NCI-H526 (cell line): Measurements from ENCODE around the gene RWDD1.

ENCODE experiments used
- DNase-seq, 2 experiments: peaks; one replicate each; lab custom pipeline; 2025; lab: John Stamatoyannopoulos, UW

RWDD1 gene

GRCh38 chr6:116611056-116611455 is 39.8 kb downstream of the RWDD1 start:
- no peak for DNase-seq

GRCh38 chr6:116615937-116616736 is 44.8 kb downstream of the RWDD1 start, which contains the start of gene RSPH4A:
TSS of gene RSPH4A (plus strand) at chr6:116616479. CDS start at chr6:116616624, 145 bp downstream.
- DNase-seq, result peak; percentile 93 to 95

GRCh38 chr6:116616737-116617053 is 45.4 kb downstream of the RWDD1 start:
- peak in 1 of 2 experiments; percentile 24 for DNase-seq

GRCh38 chr6:116624036-116624805 is 52.9 kb downstream of the RWDD1 start:
- DNase-seq, result no peak

- no peak for DNase-seq
Observed at GRCh38 chr6:116625872-116626271, 54.6 kb downstream of the RWDD1 start.

GRCh38 chr6:116629563-116629981 is 58.3 kb downstream of the RWDD1 start:
- no peak for DNase-seq

- no peak for DNase-seq
Observed at GRCh38 chr6:116631379-116631990, 60.2 kb downstream of the RWDD1 start.

GRCh38 chr6:116633685-116634084 is 62.4 kb downstream of the RWDD1 start:
- DNase-seq, result peak in 1 of 2 experiments; percentile 12
